OCI-LY3 (cell line): Measurements from ENCODE around the gene ELOF1.

Source experiments
- H2AFZ ChIP-seq: fragments of 200-600, 300-600 bp; shearing (Covaris generic); 2 replicates; pipeline ENCODE4 v1.6.0; 2014; ENCODE audit warnings: antibody characterized with exemption, low read depth, low read length
- H3K27ac ChIP-seq: fragments of 200-600, 300-600 bp; sonication (generic); 2 replicates; pipeline ENCODE4 v1.5.1; 2014; ENCODE audit warnings: mild to moderate bottlenecking, low read length, moderate library complexity, mixed read lengths
- H3K27me3 ChIP-seq: fragments of 200-600, 300-600 bp; sonication (generic); 2 replicates; pipeline ENCODE4 v1.6.1; 2014; ENCODE audit warnings: low read depth, low read length, mixed read lengths
- H3K36me3 ChIP-seq: fragments of 200-600, 300-600 bp; sonication (generic); replicated peaks from 2 replicates; pipeline ENCODE3; 2014; ENCODE audit warnings: low read depth, low read length, mixed read lengths
- H3K4me1 ChIP-seq: fragments of 300-600, 200-600 bp; sonication (generic); 2 replicates; pipeline ENCODE4 v1.6.1; 2014; ENCODE audit warnings: low read length, mixed read lengths
- H3K4me2 ChIP-seq: fragments of 200-600, 300-600 bp; sonication (generic); 2 replicates; pipeline ENCODE4 v1.6.1; 2014; ENCODE audit warnings: low read length, mixed read lengths
- H3K4me3 ChIP-seq: fragments of 300-600, 200-600 bp; sonication (generic); 2 replicates; pipeline ENCODE4 v1.5.1; 2014; ENCODE audit warnings: antibody characterized with exemption, mild to moderate bottlenecking, low read length, moderate library complexity
- H3K79me2 ChIP-seq: fragments of 300-600, 200-600 bp; shearing (Covaris generic); 2 replicates; pipeline ENCODE4 v1.6.1; 2014; ENCODE audit warnings: mild to moderate bottlenecking, low read length, mixed read lengths
- H3K9ac ChIP-seq: fragments of 300-600, 200-600 bp; shearing (Covaris generic); 2 replicates; pipeline ENCODE4 v1.6.0; 2014; ENCODE audit warnings: mild to moderate bottlenecking, low read length, moderate library complexity
- H3K9me3 ChIP-seq: fragments of 200-600, 300-600 bp; shearing (Covaris generic); 2 replicates; pipeline ENCODE4 v1.6.1; 2014; ENCODE audit warnings: low read length, mixed read lengths; ENCODE audit not compliant: insufficient read depth
- H4K20me1 ChIP-seq: fragments of 200-600, 300-600 bp; sonication (generic); 2 replicates; pipeline ENCODE4 v1.6.1; 2016; ENCODE audit warnings: low read length, mixed read lengths; ENCODE audit not compliant: insufficient read depth
- EZH2phosphoT487 ChIP-seq: fragments of 200-600 bp; shearing (Covaris generic); IDR thresholded peaks from 2 replicates; pipeline ENCODE4 v1.6.1; 2018; ENCODE audit warnings: antibody characterized with exemption, mixed run types, low read depth
- TF ChIP-seq, protein P1 (sequence below): fragments of 200-600, 300-600 bp; sonication (generic); IDR thresholded peaks from 2 replicates; pipeline ENCODE4 v1.5.1; 2014; ENCODE audit warnings: antibody characterized with exemption, low read length, low read depth

ELOF1 gene

DNA sequence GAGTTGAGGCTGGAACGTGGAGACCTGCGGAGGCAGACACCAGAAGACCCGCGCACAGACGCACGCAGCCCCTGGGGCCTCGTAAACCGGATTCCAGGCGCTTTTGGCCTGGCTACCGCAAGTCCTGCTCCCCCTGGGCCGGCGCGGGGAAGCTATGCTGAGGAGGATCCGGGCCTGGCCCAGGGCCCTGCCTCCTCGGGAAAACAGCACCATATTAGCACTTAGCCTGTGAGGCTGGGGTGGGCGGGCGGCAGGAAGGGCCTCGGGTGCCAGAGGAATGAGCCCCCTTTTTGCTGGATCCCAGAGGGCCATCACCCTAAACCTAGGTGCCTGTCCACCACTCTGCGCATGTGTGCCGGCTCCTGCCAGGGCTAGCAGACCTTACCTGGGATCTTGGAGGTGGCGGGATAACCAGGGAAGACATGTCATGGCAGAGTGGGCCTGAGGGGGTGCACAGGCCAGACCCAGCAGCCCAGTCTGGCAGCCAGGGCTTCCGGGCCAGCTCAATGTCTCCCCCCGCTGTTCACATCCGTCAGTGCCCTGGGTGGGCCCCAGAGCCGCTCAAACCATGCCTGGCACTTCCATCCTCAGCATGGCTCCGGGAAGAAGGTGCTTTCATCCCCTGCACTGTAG, 7.3 kb downstream of the ELOF1 start:
- H3K27ac ChIP-seq = no peak overlapping the region
- no peaks in the 10 kb centered on the region for H3K27me3 ChIP-seq
- no peak overlapping the region for H2AFZ ChIP-seq
- H3K9ac ChIP-seq = no peak overlapping the region
- no peak overlapping the region for H3K4me2 ChIP-seq
- peaks cover 20% of the 10 kb centered on the region for H3K36me3 ChIP-seq
- peaks cover 22% of the 10 kb centered on the region for H4K20me1 ChIP-seq
- no peak for TF ChIP-seq EZH2phosphoT487
- TF ChIP-seq, protein P1, sequence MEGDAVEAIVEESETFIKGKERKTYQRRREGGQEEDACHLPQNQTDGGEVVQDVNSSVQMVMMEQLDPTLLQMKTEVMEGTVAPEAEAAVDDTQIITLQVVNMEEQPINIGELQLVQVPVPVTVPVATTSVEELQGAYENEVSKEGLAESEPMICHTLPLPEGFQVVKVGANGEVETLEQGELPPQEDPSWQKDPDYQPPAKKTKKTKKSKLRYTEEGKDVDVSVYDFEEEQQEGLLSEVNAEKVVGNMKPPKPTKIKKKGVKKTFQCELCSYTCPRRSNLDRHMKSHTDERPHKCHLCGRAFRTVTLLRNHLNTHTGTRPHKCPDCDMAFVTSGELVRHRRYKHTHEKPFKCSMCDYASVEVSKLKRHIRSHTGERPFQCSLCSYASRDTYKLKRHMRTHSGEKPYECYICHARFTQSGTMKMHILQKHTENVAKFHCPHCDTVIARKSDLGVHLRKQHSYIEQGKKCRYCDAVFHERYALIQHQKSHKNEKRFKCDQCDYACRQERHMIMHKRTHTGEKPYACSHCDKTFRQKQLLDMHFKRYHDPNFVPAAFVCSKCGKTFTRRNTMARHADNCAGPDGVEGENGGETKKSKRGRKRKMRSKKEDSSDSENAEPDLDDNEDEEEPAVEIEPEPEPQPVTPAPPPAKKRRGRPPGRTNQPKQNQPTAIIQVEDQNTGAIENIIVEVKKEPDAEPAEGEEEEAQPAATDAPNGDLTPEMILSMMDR = peak; percentile 49
- no peak overlapping the region for H3K4me3 ChIP-seq
- peaks cover 17% of the 10 kb centered on the region for H3K4me1 ChIP-seq
- H3K9me3 ChIP-seq = no peaks in the 10 kb centered on the region
- peaks cover 7% of the 10 kb centered on the region; the same call in 1 of the 2 replicates for H3K79me2 ChIP-seq

- Histone ChIP-seq H3K27ac (no peak overlapping the region), H4K20me1 (peaks cover 13% of the 10 kb centered on the region), H3K27me3 (peaks cover 3% of the 10 kb centered on the region; the same call in 1 of the 2 replicates), H3K36me3 (peaks cover 18% of the 10 kb centered on the region), H3K4me3 (no peak overlapping the region), H3K4me1 (peaks cover 15% of the 10 kb centered on the region), H3K4me2 (no peak overlapping the region), H3K9ac (no peak overlapping the region), H2AFZ (no peak overlapping the region), H3K79me2 (peaks cover 2% of the 10 kb centered on the region; the same call in 1 of the 2 replicates), H3K9me3 (no peaks in the 10 kb centered on the region)
- no peak for TF ChIP-seq EZH2phosphoT487
- TF ChIP-seq, protein P1 = no peak
These were observed 8.8 kb downstream of the ELOF1 start for GRCh38 chr19:11550265-11550664.

DNA sequence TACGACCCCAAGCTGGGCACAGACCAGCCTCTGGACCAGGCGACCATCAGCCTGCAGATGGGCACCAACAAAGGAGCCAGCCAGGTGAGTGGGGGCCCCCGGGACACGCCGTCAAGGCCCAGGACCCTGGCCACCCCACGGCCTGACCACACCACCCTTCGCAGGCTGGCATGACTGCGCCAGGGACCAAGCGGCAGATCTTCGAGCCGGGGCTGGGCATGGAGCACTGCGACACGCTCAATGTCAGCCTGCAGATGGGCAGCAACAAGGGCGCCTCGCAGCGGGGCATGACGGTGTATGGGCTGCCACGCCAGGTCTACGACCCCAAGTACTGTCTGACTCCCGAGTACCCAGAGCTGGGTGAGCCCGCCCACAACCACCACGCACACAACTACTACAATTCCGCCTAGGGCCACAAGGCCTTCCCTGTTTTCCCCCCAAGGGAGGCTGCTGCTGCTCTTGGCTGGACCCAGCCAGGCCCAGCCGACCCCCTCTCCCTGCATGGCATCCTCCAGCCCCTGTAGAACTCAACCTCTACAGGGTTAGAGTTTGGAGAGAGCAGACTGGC, 9.6 kb downstream of the ELOF1 start:
- H3K4me1 ChIP-seq = peaks cover 11% of the 10 kb centered on the region
- no peak overlapping the region for H3K4me2 ChIP-seq
- H3K36me3 ChIP-seq = peaks cover 16% of the 10 kb centered on the region
- no peak overlapping the region for H2AFZ ChIP-seq
- peaks cover 3% of the 10 kb centered on the region; the same call in 1 of the 2 replicates for H3K27me3 ChIP-seq
- no peak overlapping the region for H3K9ac ChIP-seq
- peaks cover 10% of the 10 kb centered on the region for H4K20me1 ChIP-seq
- TF ChIP-seq, protein P1 = no peak
- no peak for TF ChIP-seq EZH2phosphoT487
- H3K9me3 ChIP-seq = no peaks in the 10 kb centered on the region
- H3K4me3 ChIP-seq = no peak overlapping the region
- no peak overlapping the region for H3K27ac ChIP-seq
- no peaks in the 10 kb centered on the region for H3K79me2 ChIP-seq

- H4K20me1 ChIP-seq = no peaks in the 10 kb centered on the region
- no peaks in the 10 kb centered on the region for H3K9me3 ChIP-seq
- H3K9ac ChIP-seq = no peak overlapping the region
- peaks cover 9% of the 10 kb centered on the region for H3K36me3 ChIP-seq
- no peak overlapping the region for H3K4me3 ChIP-seq
- H3K27ac ChIP-seq = no peak overlapping the region
- H3K27me3 ChIP-seq = peaks cover 10% of the 10 kb centered on the region
- TF ChIP-seq, protein P1 = no peak
- no peak for TF ChIP-seq EZH2phosphoT487
- no peak overlapping the region for H3K4me2 ChIP-seq
- no peak overlapping the region for H2AFZ ChIP-seq
- H3K4me1 ChIP-seq = no peaks in the 10 kb centered on the region
- H3K79me2 ChIP-seq = no peaks in the 10 kb centered on the region
These were observed 10.9 kb downstream of the ELOF1 start for GRCh38 chr19:11547929-11548700.
